Stromal cell of bone marrow (primary cell): ENCODE results near the gene RNF175.

Experiments used
- DNase-seq: peaks from one replicate; pipeline ENCODE4 v3.0.0-alpha.2; 2012; ENCODE audit warnings: low read depth

Gene RNF175

DNA sequence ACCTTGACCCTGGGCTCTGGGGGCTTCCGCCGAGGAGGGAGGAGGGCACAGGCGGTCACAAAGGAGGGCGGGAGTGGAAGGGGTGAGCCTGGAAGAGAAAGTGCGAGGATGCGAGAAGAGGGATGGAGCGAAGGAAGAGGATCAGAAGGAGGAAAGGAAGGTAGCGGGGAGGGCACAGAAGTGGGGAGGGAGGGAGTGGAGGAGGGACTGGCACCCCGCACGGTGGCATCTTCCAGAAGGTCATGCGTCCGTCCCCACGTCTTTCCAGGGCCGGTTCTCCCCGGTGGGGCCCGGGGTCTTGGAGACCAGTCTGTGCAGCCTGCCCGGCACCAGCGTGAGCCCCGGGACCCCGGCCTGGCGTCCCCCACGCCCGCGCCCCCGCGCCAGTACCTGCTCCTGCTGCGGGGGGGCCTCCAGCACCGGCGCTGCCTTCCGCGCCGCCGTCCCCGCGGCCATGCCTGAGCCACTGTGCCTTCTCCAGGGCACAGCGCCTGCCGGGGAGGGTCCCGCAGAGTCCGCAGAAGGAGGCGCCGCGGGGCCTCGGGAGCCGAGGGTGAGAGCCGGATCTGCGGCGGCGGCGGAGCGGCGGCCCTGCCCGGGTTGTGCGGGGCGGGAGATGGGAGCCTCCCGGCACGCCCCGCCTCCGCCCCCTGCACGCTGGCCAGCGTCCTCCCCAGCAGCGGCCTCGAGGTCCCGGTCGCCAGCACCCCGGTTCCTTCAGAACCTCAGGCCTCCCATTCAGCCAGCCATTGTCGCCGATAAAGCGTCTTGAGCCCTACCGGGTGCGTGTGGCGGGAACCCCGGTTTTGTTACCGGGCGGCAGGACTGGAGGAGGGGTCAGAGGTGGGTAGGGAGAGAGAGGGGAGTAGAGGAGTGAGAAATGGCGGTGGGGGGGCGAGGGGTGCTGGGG lies at the start of gene RNF175:
TSS of gene RNF175 (minus strand) at position 618 of the 910 bp plus-strand sequence. CDS start at position 456, 162 bp downstream.
- no peak for DNase-seq

DNA sequence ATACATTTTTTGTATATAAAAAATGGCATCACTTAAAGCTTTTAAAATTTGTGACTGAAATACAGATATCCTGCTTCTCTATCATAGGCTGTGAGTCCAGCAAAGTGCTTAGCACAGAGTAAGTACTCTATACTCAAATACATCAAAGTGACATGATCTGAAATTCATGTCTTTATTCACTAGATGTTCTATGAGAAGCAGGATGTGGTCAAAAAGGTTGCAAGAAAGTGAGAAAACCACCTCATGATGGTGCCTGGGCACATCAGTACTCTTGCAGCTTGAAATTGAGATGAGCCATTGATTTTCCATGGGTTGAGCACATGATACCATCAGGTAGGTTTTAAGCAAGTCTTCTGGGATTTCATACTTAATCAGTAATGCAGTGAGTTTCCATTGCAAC lies 49.5 kb upstream of the RNF175 start:
- DNase-seq = no peak

DNA sequence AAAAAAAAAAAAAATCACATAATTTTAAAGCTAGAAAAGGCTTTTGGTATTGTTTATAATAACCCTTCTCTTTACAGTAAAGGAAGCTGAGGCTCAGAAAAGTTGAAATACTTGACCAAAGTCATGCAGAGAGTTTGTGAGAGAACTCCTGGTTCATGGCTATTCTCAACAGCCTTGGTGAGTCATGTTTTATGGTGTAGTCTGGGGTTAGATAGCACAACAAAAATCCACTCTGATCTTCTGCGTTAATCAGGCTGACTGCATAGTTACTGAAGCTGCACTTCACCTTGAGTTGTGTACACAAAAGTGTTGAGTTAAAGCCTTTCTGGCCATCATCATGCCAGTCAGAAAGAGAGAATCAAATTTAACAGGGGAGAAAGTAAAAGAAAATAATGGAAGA lies 48.4 kb upstream of the RNF175 start:
- DNase-seq = no peak

DNA sequence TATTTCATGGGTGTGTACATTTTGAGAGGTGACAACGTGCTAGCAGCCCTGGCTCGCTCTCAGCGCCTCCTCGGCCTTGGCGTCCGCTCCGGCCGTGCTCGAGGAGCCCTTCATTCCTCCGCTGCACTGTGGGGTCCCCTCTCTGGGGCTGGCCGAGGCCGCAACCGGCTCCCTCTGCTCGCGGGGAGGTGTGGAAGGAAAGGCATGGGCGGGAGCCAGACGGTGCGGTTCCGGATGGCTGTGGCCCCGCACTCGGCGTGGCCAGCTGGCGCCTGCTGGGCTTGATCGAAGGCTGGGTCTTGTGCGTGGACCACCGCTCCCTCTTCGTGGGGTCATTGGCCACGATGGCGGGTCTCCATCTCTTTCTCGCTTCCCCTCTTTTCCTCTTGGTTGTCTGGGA lies 46.2 kb upstream of the RNF175 start:
- DNase-seq = no peak

- DNase-seq = no peak
Observed at GRCh38 chr4:153804722-153805121, 44.9 kb upstream of the RNF175 start.

DNA sequence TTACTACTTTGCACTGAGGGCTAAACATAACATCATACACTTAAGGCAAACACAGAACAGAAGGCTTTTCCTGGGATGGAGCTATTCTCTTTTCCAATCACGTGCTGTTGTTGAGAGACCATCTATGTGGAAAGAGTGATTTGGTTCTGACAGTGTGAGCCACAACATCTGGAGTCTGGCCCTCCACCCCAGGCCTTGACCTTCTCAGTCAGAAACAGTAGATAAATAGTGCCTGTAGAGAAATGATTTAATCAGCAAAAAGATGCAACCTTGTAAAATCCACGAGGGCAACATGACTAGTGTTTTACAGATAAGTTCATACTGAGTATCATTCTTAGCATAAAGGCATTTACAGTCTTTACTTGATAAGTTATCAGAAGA lies 39.9 kb upstream of the RNF175 start:
- no peak for DNase-seq

- DNase-seq = no peak
Observed at GRCh38 chr4:153798901-153799693, 39.3 kb upstream of the RNF175 start.

DNA sequence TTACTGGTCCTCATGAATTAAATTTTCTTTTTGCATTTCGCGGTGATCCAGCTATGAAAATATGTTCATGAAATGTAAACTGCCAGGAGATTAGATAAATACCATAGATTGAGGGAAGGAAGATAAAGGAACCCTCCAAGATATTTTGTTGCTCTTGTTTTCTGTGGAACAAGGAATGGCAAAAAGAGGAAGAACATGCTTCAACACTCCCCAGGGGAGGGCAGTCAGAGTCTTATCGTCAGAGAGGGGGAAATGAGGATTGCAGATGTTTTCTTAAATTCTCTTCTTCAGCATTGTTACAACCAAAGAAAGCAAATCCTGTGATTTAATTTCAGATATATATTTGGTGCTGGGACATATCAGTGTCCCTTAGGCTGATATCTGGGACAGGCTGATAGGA lies 38.6 kb upstream of the RNF175 start:
- DNase-seq = no peak

GRCh38 chr4:153794006-153794405 lies 34.2 kb upstream of the RNF175 start:
- DNase-seq = no peak

DNA sequence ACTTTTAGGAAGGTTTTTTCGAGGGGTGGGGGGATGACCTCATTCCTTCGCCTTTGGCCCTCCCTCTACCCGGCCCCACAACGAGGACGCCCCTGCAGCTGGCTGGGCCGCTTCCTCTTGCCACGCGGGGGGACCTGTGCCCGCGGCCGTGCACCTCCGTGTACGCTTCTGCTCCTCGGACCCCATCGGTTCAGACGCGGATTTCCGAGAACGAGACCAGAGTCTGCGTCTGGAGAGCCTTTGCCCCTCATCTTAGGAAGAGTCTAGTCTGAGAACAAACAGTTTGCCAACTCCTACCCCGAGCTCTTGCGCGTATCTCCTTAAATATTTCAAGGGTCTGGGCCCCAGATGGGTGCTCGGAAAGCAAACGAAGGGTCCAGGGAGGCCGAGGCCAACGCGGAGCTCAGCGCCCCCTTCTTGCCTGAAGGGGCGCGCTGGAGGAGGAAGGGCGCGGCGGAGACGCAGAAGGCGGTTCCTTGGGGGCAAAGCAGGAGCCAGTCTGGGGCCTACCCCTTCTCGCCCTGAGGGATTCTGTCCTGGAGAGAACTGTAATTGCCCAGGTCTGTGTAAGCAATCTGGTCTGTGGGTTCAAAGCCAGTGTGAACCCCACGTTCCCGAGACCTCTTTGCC lies 32.9 kb upstream of the RNF175 start:
- no peak for DNase-seq

GRCh38 chr4:153791746-153792617 lies 32.2 kb upstream of the RNF175 start:
- no peak for DNase-seq

- DNase-seq = no peak
Observed at GRCh38 chr4:153790962-153791551, 31.2 kb upstream of the RNF175 start.

- no peak for DNase-seq
Observed at GRCh38 chr4:153790500-153790865, 30.7 kb upstream of the RNF175 start.

DNA sequence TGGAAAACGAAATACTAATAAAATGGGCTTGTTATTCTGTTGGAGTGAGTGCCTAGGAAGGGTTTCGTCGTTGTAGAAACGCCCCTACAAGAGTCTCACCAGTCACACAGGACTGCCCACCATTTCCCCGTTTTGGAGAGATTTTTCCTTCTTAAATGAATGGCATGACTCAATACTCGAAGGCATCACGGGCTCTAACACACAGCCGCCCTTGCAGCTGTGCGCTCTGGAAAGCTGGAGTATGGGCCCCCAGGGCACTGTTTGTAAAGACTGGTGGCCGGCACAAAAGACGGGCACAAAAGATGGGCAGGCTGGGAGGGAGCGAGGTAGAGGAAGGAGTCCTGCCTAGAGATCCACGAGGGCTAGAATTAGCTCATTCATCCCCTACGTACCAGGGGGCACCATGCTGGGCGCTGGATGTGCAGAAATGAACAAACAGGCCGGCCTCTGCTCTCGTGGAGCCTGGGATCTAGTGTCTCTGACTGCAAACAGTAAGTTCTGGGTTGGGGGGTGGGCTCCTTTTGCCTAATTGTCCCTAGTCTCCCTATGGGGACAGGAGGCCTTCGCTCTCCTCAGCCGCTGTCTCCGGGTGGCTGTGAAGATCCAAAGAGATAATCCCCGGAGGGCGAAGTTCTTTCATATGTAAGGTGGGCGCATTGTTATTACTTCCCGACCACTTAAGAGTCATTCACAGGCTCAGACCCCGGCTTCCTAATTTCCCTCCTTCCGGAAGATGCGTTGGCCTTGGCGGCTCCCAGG lies 30.1 kb upstream of the RNF175 start:
- no peak for DNase-seq

DNA sequence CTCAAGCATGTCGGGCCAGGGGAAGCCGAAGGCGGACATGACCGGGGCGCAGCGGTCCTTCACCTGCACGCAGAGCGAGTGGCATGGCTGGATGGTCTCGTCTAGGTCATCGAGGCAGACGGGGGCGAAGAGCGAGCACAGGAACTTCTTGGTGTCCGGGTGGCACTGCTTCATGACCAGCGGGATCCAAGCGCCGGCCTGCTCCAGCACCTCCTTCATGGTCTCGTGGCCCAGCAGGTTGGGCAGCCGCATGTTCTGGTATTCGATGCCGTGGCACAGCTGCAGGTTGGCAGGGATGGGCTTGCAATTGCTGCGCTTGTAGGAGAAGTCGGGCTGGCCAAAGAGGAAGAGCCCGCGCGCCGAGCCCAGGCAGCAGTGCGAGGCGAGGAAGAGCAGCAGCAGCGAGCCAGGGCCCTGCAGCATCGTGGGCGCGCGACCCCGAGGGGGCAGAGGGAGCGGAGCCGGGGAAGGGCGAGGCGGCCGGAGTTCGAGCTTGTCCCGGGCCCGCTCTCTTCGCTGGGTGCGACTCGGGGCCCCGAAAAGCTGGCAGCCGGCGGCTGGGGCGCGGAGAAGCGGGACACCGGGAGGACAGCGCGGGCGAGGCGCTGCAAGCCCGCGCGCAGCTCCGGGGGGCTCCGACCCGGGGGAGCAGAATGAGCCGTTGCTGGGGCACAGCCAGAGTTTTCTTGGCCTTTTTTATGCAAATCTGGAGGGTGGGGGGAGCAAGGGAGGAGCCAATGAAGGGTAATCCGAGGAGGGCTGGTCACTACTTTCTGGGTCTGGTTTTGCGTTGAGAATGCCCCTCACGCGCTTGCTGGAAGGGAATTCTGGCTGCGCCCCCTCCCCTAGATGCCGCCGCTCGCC lies 28.8 kb upstream of the RNF175 start, which contains the start of gene SFRP2:
TSS of gene SFRP2 (minus strand) at position 671 of the 864 bp plus-strand sequence. CDS start at position 423, 248 bp downstream.
- no peak for DNase-seq

GRCh38 chr4:153788051-153788412 lies 28.2 kb upstream of the RNF175 start:
- DNase-seq = no peak

DNA sequence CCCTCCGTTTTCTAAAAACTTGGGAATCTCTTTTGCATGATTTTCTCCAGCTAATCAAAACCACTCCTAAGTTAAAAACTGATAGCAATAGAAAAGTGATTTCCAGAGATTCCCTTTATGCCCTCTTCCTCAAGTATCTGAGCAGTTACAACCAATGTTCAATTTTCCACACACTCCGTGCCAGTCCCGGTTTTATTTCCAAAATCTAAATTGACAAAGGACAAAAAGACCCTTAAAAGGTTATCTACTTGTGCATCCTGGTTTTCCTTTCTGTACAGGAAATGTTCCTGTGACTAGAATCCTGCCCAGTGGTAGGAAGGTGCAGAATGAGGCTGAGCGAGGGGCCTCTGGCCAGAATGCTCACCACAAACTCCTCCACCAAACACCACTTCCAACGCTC lies 27.8 kb upstream of the RNF175 start:
- DNase-seq = no peak

DNA sequence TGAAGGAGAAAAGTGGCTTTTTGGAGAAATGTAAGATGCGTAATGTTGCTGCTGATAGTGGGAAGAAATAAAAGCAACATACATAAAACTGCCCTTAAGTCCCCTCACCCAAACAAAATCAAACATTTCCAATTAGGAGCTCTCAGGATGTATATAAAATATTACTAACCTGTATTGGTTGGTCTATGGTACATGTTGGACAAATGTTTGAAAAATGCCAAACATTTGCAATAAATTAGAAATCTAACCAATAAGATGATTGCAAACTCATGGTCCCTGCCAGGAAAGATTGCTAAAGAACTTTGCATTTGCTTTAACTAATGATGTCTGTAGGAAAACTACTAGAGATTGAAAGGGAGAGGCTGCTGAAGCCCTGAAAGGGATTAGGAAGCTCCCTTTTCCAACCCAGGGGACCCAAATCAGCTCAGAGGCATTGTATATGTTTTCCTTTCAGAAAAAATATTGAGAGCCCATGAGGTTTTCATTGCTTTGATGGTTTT lies 27.3 kb upstream of the RNF175 start:
- no peak for DNase-seq
